Measurements from ENCODE around the gene SKAP1. TPM values are rescaled to one million over a fixed set of nuclear protein-coding genes. Genes with fewer than 3 reads are reported as not detected.

SKAP1 gene
- total RNA-seq, 1 donor from 2014 or later: 0.27 TPM

DNA sequence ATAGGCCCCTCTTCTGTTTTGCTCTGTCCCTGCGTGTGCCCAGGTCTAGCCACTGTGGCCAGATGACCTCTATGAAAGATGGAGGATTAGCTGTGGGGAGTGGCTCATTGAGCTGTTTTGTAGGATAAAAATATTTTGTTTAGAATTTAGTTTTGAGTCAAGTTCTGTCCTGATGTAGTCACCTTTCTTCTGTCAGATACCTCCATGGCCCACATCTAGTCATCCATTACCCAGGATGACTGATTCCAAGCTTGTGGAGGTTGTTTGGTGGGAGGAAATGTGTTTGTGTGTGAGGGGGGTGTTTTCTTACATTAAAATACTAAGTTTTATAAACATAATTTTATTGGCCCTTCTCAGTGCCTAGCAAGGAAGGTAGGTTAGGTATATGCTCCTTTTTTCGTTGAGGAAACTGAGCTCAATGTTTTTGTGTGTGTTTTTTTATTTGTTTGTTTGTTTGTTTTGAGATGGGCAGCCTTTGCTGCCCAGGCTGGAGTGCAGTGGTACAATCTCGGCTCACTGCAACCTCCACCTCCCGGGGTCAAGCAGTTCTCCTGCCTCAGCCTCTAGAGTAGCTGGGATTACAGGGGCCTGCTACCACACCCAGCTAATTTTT, 306.1 kb downstream of the SKAP1 start:
- DNase-seq: no peak
- TF ChIP-seq, protein P1, sequence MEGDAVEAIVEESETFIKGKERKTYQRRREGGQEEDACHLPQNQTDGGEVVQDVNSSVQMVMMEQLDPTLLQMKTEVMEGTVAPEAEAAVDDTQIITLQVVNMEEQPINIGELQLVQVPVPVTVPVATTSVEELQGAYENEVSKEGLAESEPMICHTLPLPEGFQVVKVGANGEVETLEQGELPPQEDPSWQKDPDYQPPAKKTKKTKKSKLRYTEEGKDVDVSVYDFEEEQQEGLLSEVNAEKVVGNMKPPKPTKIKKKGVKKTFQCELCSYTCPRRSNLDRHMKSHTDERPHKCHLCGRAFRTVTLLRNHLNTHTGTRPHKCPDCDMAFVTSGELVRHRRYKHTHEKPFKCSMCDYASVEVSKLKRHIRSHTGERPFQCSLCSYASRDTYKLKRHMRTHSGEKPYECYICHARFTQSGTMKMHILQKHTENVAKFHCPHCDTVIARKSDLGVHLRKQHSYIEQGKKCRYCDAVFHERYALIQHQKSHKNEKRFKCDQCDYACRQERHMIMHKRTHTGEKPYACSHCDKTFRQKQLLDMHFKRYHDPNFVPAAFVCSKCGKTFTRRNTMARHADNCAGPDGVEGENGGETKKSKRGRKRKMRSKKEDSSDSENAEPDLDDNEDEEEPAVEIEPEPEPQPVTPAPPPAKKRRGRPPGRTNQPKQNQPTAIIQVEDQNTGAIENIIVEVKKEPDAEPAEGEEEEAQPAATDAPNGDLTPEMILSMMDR (IDR thresholded peaks at IDR 0.05; ENCODE audit: borderline replicate concordance): no peak
- intact Hi-C loops (cut with micrococcal nuclease): loop anchor here (10.0 kb wide), 1 partner anchor 49 kb away; no protein-coding TSS in a partner anchor
- Histone ChIP-seq H3K36me3 (peaks cover 49% of the 10 kb centered on the region), H3K4me3 (no peak overlapping the region), H3K9me3 (replicated peaks) (no peaks in the 10 kb centered on the region), H3K4me1 (no peaks in the 10 kb centered on the region), H3K27me3 (ENCODE audit: low read depth) (no peaks in the 10 kb centered on the region), H3K27ac (replicated peaks) (no peak overlapping the region)

- no peaks in the 10 kb centered on the region for H3K9me3 ChIP-seq (replicated peaks)
- TF ChIP-seq, protein P1 (IDR thresholded peaks at IDR 0.05; ENCODE audit: borderline replicate concordance): no peak
- no peaks in the 10 kb centered on the region for H3K4me1 ChIP-seq
- H3K36me3 ChIP-seq: peaks cover 56% of the 10 kb centered on the region
- no peak for DNase-seq
- no peak overlapping the region for H3K4me3 ChIP-seq
- H3K27me3 ChIP-seq (ENCODE audit: low read depth): no peaks in the 10 kb centered on the region
- no peak overlapping the region for H3K27ac ChIP-seq (replicated peaks)
- intact Hi-C loops (cut with micrococcal nuclease): loop anchor here (10.0 kb wide), 1 partner anchor 48 kb away; no protein-coding TSS in a partner anchor
These were observed 306.9 kb downstream of the SKAP1 start for GRCh38 chr17:48123111-48123510.

DNA sequence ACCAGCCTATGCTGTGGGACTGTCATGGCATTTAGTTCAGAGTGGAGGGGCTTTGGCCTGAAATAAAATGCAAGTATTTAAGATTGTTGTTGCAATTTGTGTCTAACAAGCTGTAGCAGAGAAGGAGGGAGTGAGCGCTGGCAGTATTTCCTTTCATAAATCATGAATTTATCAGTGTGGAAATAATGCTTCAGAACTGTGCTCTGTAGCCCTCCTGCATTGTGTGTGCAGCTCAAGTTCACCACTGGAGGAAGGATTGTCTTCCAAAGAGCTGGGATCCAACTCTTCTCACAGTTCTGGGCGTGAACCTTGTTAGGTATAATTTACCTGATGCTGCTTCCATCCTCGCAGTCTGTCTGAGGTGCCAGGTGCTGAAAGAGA, 307.4 kb downstream of the SKAP1 start:
- DNase-seq: no peak
- TF ChIP-seq, protein P1 (IDR thresholded peaks at IDR 0.05; ENCODE audit: borderline replicate concordance): no peak
- no peaks in the 10 kb centered on the region for H3K4me1 ChIP-seq
- peaks cover 61% of the 10 kb centered on the region for H3K36me3 ChIP-seq
- H3K27me3 ChIP-seq (ENCODE audit: low read depth): no peaks in the 10 kb centered on the region
- no peaks in the 10 kb centered on the region for H3K9me3 ChIP-seq (replicated peaks)
- intact Hi-C loops (cut with micrococcal nuclease): loop anchor here (10.0 kb wide), 1 partner anchor 48 kb away; no protein-coding TSS in a partner anchor
- H3K4me3 ChIP-seq: no peak overlapping the region
- no peak overlapping the region for H3K27ac ChIP-seq (replicated peaks)

DNA sequence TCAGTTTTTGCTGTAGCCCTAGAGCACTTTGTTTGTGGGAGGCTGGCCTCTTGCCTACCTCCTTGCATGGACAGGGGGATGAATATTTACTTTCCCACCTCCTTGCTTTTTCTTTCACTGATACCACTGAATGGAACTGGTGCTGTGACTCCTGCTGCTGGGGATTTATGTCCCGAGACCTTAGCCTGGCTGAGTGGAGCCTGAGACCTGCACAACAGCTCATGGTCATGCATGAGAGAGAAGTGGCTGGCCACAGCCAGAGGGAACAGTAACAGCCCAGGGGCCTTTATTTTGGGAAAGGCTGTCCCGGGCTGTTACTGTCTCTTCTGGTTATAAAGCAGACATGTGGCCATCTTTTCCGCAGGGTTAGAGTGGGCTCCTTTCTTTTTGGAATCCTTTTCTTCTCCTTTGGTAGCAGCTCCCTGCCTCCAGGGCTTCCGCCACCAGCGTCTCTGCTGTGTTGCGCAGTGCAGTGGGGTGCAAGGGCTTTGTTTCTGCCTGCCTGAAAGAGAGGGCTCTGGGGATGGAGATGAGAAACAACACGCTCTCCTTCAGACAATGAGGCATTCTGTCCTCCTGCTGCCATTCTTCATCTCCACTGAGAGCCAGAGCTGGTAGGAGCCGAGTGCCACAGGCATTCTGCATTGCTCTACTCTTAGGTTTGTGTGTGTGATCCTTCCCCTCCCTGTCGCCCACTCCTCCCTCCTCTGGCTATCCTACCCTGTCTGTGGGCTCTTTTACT, 307.9 kb downstream of the SKAP1 start:
- Histone ChIP-seq H3K4me1 (no peaks in the 10 kb centered on the region), H3K9me3 (replicated peaks) (no peaks in the 10 kb centered on the region), H3K27ac (replicated peaks) (no peak overlapping the region), H3K4me3 (no peak overlapping the region), H3K27me3 (ENCODE audit: low read depth) (no peaks in the 10 kb centered on the region), H3K36me3 (peaks cover 66% of the 10 kb centered on the region)
- intact Hi-C loops (cut with micrococcal nuclease): loop anchor here (10.0 kb wide), 1 partner anchor 47 kb away; no protein-coding TSS in a partner anchor
- TF ChIP-seq, protein P1 (IDR thresholded peaks at IDR 0.05; ENCODE audit: borderline replicate concordance): no peak
- DNase-seq: no peak

DNA sequence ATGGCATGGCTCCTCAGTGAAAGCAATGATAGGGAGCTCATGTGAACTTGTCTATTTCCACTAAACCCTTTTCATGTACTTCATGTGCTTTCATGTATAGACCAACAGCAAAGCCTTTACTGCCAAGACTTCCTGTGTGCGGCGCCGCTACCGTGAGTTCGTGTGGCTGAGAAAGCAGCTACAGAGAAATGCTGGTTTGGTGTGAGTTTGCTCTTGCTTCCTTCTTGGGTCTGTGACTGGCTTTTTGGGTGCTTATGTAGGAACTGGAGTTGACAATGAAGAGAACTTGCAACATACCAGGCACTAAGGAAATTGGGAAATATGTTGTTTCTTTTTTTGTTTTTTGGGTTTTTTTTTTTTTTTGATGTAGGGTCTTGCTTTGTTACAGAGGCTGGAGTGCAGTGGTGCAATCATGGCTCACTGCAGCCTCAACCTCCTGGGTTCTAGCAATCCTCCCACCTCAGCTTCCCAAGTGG, 316.8 kb downstream of the SKAP1 start:
- no peaks in the 10 kb centered on the region for H3K27me3 ChIP-seq (ENCODE audit: low read depth)
- H3K36me3 ChIP-seq: peaks cover 55% of the 10 kb centered on the region
- TF ChIP-seq, protein P1 (IDR thresholded peaks at IDR 0.05; ENCODE audit: borderline replicate concordance): no peak
- H3K9me3 ChIP-seq (replicated peaks): no peaks in the 10 kb centered on the region
- DNase-seq: no peak
- no peak overlapping the region for H3K27ac ChIP-seq (replicated peaks)
- intact Hi-C loops (cut with micrococcal nuclease): no loop called here
- no peak overlapping the region for H3K4me3 ChIP-seq
- peaks cover 25% of the 10 kb centered on the region for H3K4me1 ChIP-seq
